ENCODE measurements around the gene TOX2.

GRCh38 chr20:43949741-43950618 is 35.3 kb downstream of the TOX2 start:
- TF ChIP-seq POLR2AphosphoS5 (IDR thresholded peaks at IDR 0.05; ENCODE audit: low read depth, low read length) (no peak), POLR2A (IDR thresholded peaks at IDR 0.05; ENCODE audit: low read depth, low read length) (no peak; the same call in 1 of the 2 replicates), POU2F2 (IDR thresholded peaks at IDR 0.05; ENCODE audit: low read depth, low read length) (no peak)

Data from GM12891 (cell line).